A673 (cell line): ENCODE results near the gene EVA1A. TPM values are rescaled to one million over a fixed set of nuclear protein-coding genes. Genes with fewer than 3 reads are reported as not detected.

ENCODE experiments used
- BruUV-seq: library from RNA; stranded (reverse); fragments of 400-500 nt; replicated peaks from 2 replicates; lab custom pipeline; 2021; lab: Mats Ljungman, UMichigan
- CTCF ChIA-PET: fragments of 300-600 bp; sonication (Branson Sonifier 250); formaldehyde crosslinking; loops from one replicate; lab custom pipeline; 2022; ENCODE audit warnings: antibody characterized with exemption; lab: Charles Lee
- POLR2A ChIA-PET: fragments of 300-600 bp; sonication (Branson Sonifier 250); formaldehyde crosslinking; loops from one replicate; lab custom pipeline; 2022; ENCODE audit warnings: antibody characterized with exemption; ENCODE audit not compliant: low non-redundant PET; lab: Charles Lee
- DNase-seq: peaks from one replicate; pipeline ENCODE4 v3.0.0-alpha.2; 2015; ENCODE audit warnings: low spot score
- H3K27ac ChIP-seq: fragments of 200-600 bp; sonication (generic); 2 replicates; pipeline ENCODE4 v1.5.1; 2016; ENCODE audit warnings: mixed run types, low read depth, mild to moderate bottlenecking, mixed read lengths, antibody characterized with exemption, low read length; ENCODE audit not compliant: poor library complexity, severe bottlenecking
- H3K27me3 ChIP-seq: fragments of 200-600 bp; sonication (generic); replicated peaks from 2 replicates; pipeline ENCODE4 v1.6.1; 2017; ENCODE audit warnings: mixed run types, low read depth, mild to moderate bottlenecking, mixed read lengths, antibody characterized with exemption, low read length; ENCODE audit not compliant: insufficient read depth, poor library complexity
- H3K36me3 ChIP-seq: fragments of 200-600 bp; sonication (generic); 2 replicates; pipeline ENCODE4 v1.6.1; 2016; ENCODE audit warnings: mixed run types, mild to moderate bottlenecking, mixed read lengths, antibody characterized with exemption, low read length; ENCODE audit not compliant: insufficient read depth, poor library complexity, severe bottlenecking
- H3K4me1 ChIP-seq: fragments of 200-600 bp; sonication (generic); 2 replicates; pipeline ENCODE4 v1.6.1; 2017; ENCODE audit warnings: mixed run types, mild to moderate bottlenecking, mixed read lengths, antibody characterized with exemption, low read length; ENCODE audit not compliant: insufficient read depth, poor library complexity, severe bottlenecking
- H3K4me3 ChIP-seq: fragments of 200-600 bp; sonication (generic); 2 replicates; pipeline ENCODE4 v1.5.1; 2016; ENCODE audit warnings: low read depth, mixed run types, mild to moderate bottlenecking, mixed read lengths, low read length; ENCODE audit not compliant: poor library complexity, severe bottlenecking
- H3K9me3 ChIP-seq: fragments of 200-600 bp; sonication (generic); 2 replicates; pipeline ENCODE4 v1.6.1; 2016; ENCODE audit warnings: mixed run types, low read depth, mild to moderate bottlenecking, mixed read lengths, antibody characterized with exemption, low read length; ENCODE audit not compliant: poor library complexity, severe bottlenecking
- EZH2 ChIP-seq: fragments of 200-600 bp; sonication (generic); IDR thresholded peaks from 2 replicates; pipeline ENCODE4 v1.6.1; 2017; ENCODE audit warnings: borderline replicate concordance, low read depth, mild to moderate bottlenecking, mixed read lengths, antibody characterized with exemption, low read length; ENCODE audit not compliant: poor library complexity, severe bottlenecking
- intact Hi-C: fragments of 100-400 bp; cut with micrococcal nuclease; formaldehyde crosslinking; loops from one replicate; pipeline ENCODE4 v1.10.0; 2022; ENCODE audit not compliant: unreplicated experiment
- total RNA-seq: library from RNA; stranded (reverse); gene quantifications from 2 replicates; pipeline ENCODE4 v1.2.3, GENCODE V29; 2021
- TF ChIP-seq, protein P1 (sequence below): fragments of 300-800, 200-600 bp; sonication (generic); conservative IDR thresholded peaks from 2 replicates; pipeline ENCODE4 v1.5.1; 2017; ENCODE audit warnings: low read depth, mild to moderate bottlenecking, antibody characterized with exemption, low read length, moderate library complexity, mixed read lengths

EVA1A gene
- total RNA-seq, 1 experiment from 2014 or later: 4.3 TPM

DNA sequence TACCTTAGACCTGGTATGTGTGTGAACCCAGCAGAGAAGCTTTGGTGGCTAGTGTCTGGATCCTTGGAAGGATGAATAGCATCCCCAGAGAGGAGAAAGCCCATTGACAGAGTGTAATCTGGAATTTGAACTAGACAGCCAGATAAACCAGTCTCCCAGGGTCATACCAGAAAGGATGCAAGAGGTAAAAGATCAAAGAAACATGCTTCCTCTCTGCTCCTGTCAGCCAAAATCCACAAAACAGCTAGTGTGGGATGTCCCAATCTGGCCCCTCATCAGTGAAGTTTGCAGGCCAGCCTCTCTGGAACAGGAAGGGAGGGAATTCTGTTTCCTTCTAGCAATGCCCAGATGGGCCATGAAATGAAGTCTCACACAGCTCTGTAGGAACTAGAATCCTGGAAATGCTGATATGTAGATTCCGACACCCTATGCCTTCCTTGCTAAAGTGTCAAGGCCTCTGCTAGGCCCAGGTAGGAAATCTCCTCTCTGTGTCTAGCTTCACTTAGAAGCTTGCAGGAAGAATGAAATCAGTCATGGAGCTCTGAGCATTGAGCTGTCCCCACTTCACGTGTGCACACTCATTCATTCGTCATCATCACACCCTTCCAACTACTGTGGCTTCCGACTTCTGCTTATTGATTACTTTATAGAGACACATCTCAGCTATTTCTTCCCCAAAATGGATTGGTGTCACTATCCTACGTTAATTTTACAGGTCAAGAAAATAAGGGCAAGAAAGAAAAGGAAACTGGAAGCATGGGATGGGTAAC is 38.0 kb downstream of the EVA1A start:
- Histone ChIP-seq H3K4me3 (no peak overlapping the region), H3K27me3 (no peaks in the 10 kb centered on the region), H3K9me3 (no peaks in the 10 kb centered on the region), H3K4me1 (no peaks in the 10 kb centered on the region), H3K27ac (no peak overlapping the region), H3K36me3 (no peaks in the 10 kb centered on the region)
- TF ChIP-seq, protein P1, sequence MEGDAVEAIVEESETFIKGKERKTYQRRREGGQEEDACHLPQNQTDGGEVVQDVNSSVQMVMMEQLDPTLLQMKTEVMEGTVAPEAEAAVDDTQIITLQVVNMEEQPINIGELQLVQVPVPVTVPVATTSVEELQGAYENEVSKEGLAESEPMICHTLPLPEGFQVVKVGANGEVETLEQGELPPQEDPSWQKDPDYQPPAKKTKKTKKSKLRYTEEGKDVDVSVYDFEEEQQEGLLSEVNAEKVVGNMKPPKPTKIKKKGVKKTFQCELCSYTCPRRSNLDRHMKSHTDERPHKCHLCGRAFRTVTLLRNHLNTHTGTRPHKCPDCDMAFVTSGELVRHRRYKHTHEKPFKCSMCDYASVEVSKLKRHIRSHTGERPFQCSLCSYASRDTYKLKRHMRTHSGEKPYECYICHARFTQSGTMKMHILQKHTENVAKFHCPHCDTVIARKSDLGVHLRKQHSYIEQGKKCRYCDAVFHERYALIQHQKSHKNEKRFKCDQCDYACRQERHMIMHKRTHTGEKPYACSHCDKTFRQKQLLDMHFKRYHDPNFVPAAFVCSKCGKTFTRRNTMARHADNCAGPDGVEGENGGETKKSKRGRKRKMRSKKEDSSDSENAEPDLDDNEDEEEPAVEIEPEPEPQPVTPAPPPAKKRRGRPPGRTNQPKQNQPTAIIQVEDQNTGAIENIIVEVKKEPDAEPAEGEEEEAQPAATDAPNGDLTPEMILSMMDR: no peak
- no peak for TF ChIP-seq EZH2
- intact Hi-C loops: no loop called here
- DNase-seq: no peak
- POLR2A ChIA-PET: no interaction called here
- CTCF ChIA-PET: no interaction called here
- no TSS peak for BruUV-seq

DNA sequence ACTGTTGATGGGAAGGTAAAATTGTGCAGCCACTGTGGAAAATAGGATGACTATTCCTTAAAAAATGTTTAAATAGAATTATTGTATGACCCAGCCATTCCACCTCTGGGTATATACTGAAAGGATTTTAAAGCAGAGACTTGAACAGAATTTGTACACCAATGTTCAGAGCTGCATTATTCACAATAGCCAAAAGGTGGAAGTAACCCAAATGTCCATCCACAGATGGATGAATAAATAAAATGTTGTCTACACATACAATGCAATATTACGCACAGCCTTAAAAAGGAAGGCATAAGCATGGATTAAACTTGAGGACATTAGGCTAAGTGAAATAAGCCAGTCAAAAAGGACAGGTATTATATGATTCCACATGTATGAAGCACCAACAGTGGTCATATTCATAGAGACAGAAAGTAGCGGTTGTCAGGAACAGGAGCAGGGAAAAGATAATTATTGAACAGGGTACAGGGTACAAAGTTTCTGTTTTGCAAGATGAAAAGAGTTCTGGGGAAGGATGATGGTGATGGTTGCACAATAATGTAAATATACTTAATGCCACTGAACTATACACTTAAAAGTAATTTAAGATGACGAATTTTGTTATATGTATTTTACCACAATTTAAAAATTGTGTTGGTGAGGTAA is 39.4 kb downstream of the EVA1A start:
- Histone ChIP-seq H3K27ac (no peak overlapping the region), H3K27me3 (no peaks in the 10 kb centered on the region), H3K9me3 (no peaks in the 10 kb centered on the region), H3K4me3 (no peak overlapping the region), H3K36me3 (no peaks in the 10 kb centered on the region), H3K4me1 (no peaks in the 10 kb centered on the region)
- intact Hi-C loops: no loop called here
- CTCF ChIA-PET: no interaction called here
- BruUV-seq: no TSS peak
- POLR2A ChIA-PET: no interaction called here
- DNase-seq: no peak
- TF ChIP-seq EZH2: no peak
- TF ChIP-seq, protein P1: no peak

- H3K27ac ChIP-seq: no peak overlapping the region
- DNase-seq: no peak
- intact Hi-C loops: no loop called here
- CTCF ChIA-PET: no interaction called here
- no peaks in the 10 kb centered on the region for H3K9me3 ChIP-seq
- H3K27me3 ChIP-seq: no peaks in the 10 kb centered on the region
- POLR2A ChIA-PET: no interaction called here
- H3K36me3 ChIP-seq: no peaks in the 10 kb centered on the region
- H3K4me1 ChIP-seq: no peaks in the 10 kb centered on the region
- TF ChIP-seq, protein P1: no peak
- no peak for TF ChIP-seq EZH2
- H3K4me3 ChIP-seq: no peak overlapping the region
- no TSS peak for BruUV-seq
These were observed 40.9 kb downstream of the EVA1A start for GRCh38 chr2:75519843-75520242.
